T-helper 2 cell treated with Interferon-gamma antibody and Interleukin-4, amounts not matched to agents 100 ng/mL and 5 ng/mL, for 36 hours (primary cell): Measurements from ENCODE around the gene PARD3. TPM values are rescaled to one million over a fixed set of nuclear protein-coding genes. Genes with fewer than 3 reads are reported as not detected.
"Not testable (repeated sequence)": the region's sequence is repeated elsewhere in the genome, so short reads cannot be mapped to it uniquely, and the experiment has no call there.

Source experiments
- intact Hi-C: fragments of 100-400 bp; cut with micrococcal nuclease; formaldehyde crosslinking; loops from one replicate; pipeline ENCODE4 v1.15.1; 2023
- total RNA-seq: library from RNA; stranded (reverse); gene quantifications from 2 replicates; pipeline ENCODE4 v1.2.3, GENCODE V29; 2022

PARD3 gene
- total RNA-seq, 1 donor from 2014 or later = 0.64 TPM

DNA sequence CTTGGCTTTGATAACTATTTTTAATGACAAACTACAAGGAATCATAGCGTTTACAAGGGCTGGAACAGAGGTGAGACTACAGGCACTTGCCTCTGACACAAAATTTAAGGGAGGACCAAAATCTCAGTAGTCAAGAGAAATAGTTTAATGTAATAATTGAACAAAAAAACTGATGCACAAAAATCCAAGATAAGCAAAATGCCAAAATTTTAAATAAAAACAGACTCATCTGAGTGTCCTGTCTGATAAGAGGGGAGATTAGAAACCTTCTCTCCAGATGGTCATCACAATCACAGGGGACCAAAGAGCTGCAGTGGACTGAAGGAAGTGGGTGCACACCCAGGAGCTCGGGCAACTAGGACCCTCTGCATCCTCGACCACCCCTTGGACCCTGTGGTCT lies 70.5 kb downstream of the PARD3 start:
- intact Hi-C loops = no loop called here

DNA sequence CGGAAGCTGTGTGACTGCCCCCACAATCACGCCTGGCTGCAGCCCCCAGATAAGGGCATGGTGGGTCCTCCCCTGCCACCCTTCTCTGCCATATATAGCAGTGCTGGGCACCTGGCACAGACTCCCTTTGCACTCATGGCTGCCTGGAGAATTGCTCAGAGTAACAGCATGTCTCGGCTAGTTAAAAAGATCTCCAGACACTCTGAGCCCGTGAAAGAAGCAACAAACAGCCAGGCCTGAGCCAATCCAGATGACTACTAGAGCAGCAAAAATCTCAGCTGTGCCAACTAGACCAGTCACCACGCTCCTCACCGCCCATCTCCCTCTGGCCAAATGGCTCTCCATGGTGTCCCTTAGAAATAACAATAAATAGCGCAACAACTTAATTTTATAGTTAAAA lies 71.3 kb downstream of the PARD3 start:
- intact Hi-C loops = no loop called here

DNA sequence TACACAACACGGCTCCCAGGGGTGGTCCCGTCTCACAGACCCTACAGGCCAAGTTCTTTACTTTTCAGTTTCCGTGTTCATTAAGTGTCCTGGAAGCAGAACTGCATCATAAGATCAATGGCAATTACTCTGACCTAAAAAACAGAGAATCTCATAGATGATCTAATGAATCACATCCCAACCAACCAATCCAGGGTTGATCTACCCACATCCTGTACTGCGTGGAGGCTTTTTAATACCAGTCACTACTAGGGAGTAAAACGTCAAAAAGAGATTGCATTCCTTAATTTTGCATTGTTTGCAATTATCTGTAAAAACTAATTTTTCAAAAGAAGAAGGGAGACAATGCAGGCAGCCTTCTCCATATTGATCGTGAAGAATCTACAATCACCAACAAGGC lies 72.6 kb downstream of the PARD3 start:
- intact Hi-C loops = no loop called here

DNA sequence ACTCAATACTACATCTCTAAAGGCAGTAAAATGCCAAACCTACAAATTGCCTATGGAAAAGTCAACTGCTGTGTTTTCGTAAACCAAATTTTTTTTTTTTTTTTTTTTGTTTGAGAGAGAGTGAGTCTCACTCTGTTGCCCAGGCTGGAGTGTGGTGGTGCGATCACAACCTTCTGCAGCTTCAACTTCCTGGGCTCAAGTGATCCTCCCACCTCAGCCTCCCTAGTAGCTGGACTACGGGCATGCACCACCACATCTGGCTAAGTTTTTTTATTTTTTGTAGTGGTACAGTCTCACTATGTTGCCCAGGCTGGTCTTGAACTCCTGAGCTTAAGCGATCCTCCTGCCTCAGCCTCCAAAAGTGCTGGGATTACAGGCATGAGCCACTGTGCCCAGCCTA lies 74.0 kb downstream of the PARD3 start:
- intact Hi-C loops = not testable (repeated sequence)

DNA sequence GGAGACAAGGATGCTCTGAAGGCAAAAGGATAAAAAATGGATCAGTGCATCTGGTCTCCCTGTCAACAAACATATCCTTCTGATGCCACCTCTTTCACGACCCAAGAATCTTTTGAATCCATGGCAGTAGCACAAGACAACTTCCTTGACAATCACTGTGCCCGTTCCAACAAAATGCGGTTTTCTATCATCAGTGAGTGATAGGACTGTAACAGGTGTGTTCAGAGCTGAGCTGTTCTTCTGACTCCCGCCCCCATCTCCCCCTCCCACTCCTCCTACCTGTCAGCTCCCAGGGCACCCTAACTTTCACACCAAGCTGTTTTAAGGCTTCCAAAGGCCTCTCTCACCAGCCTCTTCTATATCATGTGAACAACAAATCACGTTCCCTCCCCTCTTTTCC lies 74.8 kb downstream of the PARD3 start:
- intact Hi-C loops = no loop called here

DNA sequence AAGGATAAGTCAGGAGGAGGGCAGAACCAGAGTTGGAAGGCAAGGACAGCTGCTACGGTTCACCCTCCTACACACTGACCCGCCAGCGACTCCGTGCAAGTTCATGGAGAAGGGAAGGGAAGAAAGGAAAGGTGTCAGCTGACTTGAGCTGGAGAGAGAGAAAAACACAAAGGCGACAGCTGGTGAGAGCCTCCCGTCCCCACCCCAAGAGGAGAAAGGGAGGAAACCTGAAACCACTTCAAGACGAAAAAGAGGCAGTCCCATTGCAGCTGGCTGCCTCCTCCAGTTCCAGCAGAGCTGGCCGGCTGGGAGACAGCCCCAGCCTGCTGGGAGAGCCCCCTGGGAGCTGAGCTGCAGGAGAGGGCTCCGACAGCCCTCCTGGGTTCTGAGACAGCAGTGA lies 75.2 kb downstream of the PARD3 start:
- intact Hi-C loops = no loop called here

DNA sequence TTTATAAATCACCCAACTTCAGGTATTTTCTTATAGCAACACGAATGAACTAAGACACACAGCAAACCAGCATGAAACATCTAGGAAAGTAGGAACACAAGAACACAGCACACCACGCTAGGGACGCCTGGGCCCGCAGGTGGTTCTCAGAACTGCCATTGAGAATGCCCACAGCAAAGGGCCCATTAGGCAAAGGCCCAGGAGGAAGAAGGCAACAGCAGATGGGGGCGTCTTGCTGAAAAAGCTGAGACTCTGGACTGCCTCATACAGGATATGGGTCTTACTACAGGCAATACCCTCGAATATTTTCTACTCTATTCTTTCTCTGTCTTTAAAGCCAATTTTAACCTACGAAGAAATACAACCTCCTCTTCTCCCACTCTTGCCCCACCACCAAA lies 77.3 kb downstream of the PARD3 start:
- intact Hi-C loops = no loop called here

DNA sequence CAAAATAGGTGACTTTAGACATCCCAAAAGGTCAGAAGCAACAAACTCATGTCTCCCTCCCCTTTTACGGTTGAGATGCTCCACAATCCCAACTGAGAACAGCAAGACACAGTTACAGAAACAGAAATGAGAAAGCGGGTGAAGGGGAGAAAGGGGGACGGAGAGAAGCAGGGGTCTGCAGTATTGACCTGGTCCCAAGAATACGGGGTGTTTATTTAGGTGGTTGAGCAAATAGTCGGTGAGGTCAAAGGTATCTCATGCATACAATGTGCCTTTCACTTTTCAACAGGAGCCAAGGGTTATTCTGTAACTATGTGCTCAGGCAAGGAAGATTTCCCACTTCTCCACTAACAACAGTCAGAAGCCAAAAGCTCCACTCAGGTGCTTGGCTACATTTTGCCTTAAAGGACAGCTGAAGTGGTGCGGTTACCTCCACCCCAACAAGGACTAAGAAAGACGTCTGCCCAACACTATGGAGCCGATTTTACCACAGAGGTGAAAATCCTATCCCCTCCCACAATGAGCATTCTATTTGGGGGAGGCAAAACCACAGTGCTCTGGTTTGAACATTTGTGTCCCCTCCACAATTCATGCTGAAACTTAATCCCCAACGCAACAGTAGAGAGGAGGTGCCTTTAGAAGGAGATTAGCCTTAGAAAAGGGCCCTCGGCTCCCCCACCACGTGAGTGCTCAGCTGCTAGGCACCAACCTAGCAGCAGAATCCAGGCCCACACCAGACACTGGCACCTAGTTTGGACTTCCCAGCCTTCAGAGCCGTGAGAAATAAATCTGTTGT lies 77.9 kb downstream of the PARD3 start:
- intact Hi-C loops = no loop called here

DNA sequence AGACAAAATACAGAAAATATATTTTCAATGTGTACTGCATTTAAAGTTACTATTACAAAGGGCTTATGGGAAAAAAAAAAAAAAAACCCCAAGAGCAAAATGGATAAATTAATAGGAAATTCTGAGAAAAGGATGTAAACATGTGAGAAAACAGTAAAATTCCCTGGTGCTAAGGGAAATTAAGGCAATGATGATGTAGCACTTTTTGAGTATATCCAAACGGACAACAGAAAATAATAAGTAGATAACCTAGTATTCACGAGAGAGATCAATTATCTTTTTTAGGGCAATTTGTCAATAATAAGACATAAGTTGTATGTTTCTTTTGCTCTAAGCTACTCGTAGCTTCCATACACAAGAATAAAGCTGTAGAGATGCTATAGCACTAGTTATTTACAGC lies 80.2 kb downstream of the PARD3 start:
- intact Hi-C loops = no loop called here

DNA sequence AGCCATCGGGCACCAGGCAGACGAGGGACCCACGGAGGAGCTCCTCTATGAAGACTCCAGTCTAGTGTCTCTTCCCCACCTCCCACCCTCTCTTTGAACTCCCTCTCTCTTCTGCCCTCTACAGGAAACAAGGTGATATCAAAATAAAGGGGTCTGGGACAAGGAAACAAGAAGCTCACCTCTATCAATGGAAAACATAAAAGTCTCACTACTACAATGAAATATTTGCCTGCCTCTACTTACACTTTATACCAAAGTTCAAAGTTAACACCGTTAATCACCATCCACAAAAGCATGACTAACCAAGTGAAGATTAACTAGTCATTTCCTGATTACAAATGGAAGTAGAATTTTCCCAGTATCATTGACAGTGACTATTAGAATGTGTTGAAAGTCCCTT lies 82.2 kb downstream of the PARD3 start:
- intact Hi-C loops = no loop called here

DNA sequence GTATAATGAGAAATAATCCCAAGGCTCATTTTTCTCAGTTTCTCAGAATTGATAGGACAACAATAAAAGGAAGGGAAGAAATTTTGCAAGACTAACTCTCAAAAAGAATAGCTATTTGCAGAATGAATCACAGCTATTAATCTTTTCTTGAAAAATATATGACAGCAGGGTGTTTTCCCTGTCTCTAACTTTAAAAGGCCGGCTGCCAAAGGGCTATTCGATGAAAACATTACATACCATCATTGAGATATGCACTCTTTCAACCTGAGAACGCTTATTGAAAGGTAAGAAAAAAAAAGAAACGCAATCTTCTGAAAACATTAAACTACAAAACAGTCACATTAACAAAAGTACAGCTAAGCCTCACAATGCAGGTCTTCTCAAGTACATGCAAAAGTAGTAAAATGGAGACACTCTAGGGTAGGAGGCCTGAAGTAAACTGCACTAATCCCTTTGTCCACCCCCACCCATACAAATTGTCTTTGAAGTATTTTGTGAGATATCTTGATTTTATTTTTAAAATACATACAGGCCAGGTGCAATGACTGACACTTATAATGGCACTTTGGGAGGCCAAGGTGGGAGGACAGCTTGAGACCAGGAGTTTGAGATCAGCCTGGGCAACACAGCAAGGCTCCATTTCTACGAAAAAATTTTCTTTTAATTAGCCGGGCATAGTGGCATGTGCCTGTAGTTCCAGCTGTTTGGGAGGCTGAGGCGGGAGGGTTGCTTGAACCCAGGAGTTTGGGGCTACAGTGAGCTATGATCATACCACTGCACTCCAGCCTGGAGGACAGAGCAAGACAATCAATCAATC lies 83.0 kb downstream of the PARD3 start:
- intact Hi-C loops = no loop called here

DNA sequence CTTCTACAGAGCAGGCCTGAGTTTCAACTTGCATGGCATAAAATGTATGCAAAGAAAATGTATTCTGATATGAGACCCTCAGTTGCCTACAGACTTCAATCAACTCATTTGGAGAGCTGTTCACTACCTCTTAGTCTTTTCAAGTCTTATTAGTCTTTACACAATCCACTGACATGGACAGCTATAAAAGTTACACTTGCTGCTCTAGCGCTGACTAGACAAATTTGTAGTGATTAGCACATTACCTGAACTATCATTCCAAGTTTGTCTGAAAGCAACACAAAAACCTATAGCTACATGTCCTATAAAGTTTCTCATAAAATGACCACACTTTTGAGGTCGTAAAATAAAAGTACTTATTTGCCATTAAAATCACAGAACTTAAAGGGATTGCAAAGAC lies 83.9 kb downstream of the PARD3 start:
- intact Hi-C loops = no loop called here

DNA sequence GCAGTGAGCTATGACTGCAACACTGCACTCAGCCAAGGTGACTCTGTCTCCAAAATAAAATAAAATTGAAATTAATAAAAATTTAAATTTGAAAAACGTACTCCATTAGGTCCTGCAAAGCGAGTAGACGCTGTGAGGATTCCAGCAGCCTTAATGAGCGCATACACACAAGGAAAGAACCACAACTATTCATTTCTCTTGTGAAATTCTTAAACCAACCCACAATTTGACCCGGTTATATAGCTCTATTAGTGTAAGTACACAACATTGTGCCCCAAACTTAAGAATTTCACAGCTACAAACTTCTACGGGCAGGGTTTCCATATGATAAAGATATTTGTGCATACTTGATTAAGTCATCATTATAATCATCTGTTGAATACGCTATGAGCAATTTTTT lies 84.4 kb downstream of the PARD3 start:
- intact Hi-C loops = no loop called here

DNA sequence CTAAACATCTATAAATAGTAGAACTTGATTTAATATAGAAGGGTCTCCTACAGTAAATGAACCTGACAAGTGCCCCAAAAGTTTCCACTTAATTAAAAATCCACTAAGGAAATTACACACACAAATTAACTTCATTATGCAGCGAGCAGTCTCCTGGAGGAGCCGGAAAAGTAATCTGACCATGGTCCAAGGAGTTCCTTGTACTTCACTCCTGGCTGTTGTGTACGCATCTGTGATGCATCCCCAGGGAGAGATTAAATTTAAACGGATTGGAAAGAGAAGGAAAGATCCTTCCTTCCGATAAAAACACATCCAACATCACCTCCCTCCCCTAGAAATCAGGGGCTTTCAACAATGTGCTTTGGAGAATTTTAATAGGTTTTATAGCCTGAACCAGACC lies 85.5 kb downstream of the PARD3 start:
- intact Hi-C loops = no loop called here

DNA sequence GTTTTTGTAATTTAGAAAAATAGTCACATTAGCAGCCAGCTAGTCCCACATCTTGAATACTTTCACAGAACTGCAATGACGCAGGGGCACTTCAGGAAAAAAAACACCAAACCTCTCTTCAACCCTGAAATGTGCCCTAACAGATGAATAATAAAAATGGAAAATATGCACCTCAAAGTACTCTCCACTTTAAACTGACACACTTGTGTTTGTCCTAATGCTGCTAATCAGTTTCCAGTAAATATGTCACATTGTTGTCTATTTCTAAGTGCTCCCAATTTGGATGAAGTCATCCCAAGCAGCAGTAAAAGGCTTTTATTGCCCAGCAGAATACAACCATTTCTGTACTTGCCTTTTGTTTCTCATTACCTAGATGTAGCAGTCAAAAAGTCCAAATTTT lies 86.7 kb downstream of the PARD3 start:
- intact Hi-C loops = no loop called here

DNA sequence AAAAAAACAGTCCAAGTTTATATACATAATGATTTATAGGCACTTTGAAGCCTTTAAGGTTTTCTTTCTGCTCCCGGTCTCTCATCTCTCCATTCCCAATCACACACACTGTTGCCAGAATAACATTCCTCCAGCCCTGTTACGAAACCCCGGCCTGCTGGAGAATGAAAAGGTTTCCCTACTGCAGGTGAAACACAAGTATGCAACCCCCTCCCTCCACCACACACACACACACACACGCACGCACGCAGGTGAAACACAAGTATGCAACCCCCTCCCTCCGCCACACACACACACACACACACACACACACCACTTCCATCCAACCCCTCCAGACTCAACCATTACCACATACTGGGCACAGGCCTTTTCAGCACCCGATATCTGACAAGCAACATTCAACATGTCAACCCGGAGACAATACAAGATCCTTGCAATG lies 87.5 kb downstream of the PARD3 start:
- intact Hi-C loops = no loop called here

DNA sequence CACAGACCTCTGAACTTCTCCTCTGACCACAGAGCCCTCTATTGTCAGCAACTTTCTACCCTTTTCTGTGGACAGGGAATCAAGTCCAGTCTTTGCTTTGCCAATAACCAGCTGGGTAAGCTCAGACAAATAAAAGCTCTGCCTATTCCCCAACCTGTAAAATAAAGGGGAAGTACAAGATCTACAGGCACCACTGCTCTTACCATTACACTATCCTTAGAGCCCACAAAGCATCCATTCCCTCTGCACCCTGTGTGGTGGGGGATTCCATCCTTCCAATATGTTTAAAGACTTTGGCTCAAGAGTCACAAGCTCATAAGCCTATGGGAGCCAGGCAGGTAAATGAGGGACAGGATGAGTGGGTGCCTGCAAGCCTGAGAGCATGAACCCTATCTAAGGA lies 88.2 kb downstream of the PARD3 start:
- intact Hi-C loops = no loop called here

DNA sequence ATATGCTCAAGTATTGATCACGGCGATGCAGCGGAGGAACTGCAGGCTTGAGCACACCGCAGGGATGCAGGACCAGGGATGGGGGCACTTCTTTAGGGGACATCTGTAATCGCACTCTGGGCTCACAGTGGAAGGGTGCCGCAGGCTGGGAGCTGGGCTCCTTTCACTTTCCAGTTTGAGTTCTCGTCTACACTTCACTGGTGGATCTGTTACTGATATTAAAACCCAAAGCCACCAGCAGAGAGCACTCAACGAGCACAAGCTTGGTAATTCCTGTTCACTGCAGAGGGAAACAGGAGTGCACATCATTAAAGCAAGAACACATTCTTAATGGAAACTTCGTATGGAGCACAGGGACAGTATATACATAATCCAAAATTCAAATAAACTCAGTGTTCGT lies 91.3 kb downstream of the PARD3 start:
- intact Hi-C loops = no loop called here

DNA sequence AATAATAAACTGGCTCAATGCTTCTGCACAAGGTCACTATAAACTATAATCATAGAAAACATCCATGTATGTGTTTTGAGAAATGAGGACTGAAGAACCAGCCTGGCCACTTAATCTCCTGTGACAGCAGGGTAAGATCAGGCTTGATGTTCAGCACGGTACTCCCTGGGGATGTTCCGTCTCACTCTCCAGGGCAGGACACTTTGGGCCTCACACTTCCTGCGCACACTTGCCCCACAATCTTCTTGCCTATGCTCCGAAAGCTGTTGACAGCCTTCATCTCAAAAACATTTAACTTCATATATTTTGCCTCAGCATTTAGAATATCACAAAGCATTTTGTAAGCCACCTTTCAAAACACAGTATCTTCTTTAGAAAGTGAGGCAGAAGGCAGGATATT lies 92.7 kb downstream of the PARD3 start:
- intact Hi-C loops = no loop called here

DNA sequence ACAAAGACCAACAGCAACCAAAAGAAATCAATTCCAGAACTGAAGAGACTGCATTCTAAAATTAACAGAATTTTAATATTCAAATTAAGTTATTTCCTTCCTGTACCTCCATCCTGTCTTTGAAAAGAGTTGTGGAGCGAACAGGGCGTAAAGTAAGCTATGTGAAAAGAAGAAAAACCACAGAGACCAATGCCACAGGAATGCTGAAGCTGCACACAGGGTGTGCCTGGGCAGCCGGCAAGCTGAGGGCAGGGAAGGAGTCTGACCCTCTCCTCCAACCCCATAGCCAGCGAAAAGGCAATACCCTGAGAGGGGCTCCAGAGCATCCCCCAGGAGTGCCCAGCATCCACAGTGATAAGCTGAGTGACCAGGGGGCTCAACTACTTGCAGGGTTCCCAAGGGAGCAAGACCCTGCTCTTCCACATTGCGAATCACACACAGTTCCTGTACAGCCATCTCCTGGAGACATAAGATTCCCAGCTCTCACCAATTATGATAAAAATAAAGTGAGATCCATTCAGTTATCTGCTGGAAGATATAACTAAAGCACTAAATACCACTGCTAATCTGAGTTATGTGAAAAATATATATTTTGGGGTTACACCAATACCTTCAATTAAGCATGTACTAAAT lies 93.8 kb downstream of the PARD3 start:
- intact Hi-C loops = no loop called here

DNA sequence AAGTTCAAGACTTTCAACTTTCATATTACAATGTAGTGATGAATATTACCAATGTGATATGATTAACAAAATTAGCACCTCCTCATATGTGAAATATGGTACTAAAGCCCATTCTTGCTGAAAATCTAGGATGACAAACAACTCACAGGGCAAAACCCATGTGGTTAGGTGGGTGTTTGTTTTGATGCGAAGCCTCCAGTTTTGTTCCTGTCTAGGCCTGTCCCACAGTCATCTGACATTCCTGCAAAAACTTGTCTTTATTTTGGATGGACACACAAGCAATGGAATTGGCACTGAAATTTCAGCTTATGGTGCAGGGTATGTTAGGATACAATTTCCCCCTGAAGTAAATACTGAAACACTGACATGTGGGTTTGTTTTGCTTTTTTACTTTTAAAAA lies 95.3 kb downstream of the PARD3 start:
- intact Hi-C loops = no loop called here

DNA sequence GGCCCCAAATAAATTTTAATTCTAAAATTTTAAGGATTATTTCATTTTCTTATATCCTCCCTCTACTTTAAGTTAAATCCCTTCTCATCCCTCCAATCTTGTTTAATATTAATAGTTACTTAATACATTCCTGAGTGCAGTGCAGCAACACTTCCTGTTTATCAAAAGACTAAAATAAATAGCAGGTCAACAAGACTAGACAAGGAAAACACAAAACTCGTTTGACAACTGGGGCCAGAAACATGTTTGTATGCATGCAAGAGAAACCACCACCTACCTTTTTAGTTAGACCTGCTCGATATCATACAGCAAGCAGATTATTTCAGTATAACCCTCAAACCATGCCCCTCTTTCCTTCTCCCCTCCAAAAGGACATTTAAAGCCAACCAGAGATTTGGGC lies 95.8 kb downstream of the PARD3 start:
- intact Hi-C loops = no loop called here
